NCI-H446 treated with DMSO at 0.1 percent for 48 hours (cell line): ENCODE results near the gene C9orf72.
"Not testable (repeated sequence)": the region's sequence is repeated elsewhere in the genome, so short reads cannot be mapped to it uniquely, and the experiment has no call there.

Experiments
- DNase-seq: peaks from one replicate; lab custom pipeline; 2025; lab: John Stamatoyannopoulos, UW

C9orf72 gene, protein sequence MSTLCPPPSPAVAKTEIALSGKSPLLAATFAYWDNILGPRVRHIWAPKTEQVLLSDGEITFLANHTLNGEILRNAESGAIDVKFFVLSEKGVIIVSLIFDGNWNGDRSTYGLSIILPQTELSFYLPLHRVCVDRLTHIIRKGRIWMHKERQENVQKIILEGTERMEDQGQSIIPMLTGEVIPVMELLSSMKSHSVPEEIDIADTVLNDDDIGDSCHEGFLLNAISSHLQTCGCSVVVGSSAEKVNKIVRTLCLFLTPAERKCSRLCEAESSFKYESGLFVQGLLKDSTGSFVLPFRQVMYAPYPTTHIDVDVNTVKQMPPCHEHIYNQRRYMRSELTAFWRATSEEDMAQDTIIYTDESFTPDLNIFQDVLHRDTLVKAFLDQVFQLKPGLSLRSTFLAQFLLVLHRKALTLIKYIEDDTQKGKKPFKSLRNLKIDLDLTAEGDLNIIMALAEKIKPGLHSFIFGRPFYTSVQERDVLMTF

DNA sequence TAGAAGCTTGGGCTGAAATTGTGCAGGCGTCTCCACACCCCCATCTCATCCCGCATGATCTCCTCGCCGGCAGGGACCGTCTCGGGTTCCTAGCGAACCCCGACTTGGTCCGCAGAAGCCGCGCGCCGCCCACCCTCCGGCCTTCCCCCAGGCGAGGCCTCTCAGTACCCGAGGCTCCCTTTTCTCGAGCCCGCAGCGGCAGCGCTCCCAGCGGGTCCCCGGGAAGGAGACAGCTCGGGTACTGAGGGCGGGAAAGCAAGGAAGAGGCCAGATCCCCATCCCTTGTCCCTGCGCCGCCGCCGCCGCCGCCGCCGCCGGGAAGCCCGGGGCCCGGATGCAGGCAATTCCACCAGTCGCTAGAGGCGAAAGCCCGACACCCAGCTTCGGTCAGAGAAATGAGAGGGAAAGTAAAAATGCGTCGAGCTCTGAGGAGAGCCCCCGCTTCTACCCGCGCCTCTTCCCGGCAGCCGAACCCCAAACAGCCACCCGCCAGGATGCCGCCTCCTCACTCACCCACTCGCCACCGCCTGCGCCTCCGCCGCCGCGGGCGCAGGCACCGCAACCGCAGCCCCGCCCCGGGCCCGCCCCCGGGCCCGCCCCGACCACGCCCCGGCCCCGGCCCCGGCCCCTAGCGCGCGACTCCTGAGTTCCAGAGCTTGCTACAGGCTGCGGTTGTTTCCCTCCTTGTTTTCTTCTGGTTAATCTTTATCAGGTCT is at the start of gene C9orf72:
C9orf72 (minus strand) TSS at position 564 of the 716 bp plus-strand sequence. CDS start 6,361 bp downstream, outside the sequence.
- peak; percentile 46 for DNase-seq

DNA sequence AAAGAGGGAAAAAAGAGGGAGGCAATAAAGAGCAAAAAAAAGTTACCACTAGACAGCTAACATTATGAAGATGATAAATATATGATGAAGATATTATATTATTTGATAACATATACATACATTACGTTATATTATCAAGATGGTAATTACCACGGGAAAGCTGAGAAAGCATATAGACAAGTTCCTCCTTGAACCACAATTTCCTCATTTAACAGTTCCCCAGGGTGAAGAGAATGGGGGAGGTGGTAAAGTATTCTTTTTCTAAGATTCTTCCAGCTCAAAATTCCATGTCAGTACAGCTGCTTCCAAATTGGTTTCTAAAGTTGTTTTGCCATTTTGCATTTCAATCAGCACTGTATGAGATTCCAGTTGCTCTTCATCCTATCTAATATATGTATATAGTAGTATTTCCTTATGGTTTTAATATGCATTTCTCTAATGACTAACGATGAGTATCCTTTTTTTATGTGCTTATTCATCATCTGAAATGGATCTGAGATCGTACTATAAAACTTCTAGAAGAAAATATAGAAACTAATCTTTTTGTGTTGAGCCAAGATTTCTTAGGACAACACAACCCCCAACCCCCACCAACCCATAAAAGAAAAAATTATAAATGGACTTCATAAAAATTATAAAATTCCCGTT is 49.5 kb upstream of the C9orf72 start:
- no peak for DNase-seq

DNA sequence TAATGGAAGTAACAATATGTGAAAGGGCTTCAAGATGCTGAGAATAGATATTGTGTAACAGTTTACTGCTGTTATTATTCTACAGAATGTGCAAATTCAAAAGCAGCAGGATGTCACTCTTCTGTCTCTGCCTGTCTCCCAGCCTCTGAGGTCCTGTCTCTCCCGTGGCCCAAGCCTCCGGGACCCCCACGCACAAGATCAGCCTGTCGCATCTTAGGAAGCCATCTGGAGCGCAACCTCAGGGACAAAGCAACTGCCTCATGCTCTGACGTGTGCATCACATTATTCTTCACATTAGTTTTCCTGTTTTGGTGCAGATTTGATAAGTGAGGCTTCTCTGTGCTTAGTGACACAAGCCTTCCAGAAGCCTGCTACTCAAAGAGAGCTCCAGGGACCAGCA is 46.5 kb upstream of the C9orf72 start:
- DNase-seq = no peak

DNA sequence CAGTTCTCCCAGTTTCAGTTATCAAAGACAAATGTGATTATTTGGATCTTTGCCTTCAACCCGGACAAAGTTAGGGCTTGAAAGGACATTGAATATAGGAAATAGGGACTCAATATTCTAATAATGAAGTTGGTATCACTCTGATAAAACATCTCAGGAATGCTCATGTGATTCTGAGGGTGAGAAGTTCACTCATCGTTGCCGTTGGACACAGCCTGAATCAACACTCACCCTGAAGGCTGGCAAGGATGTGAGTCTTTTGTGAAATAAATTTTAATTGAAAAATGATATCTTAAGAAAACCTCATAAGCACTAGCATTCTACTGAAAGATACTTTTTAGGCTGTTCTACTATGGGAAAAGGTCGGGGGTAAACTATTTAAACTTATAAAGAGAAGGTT is 44.8 kb upstream of the C9orf72 start:
- no peak for DNase-seq

DNA sequence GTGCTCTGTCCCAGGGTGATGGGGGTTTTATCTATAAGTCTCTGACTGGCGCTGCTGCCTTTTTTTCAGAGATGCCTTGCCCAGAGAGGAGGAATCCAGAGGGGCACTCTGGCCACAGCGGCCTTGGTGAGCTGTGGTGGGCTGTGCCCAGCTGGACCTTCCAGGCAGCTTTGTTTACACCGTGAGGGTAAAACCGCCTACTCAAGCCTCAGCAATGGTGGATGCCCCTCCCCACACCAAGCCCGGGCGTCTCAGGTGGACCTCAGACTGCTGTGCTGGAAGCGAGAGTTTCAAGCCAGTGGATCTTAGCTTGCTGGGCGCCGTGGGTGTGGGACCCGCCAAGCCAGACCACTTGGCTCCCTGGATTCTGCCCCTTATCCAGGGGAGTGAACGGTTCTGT is 41.3 kb upstream of the C9orf72 start:
- no peak for DNase-seq

DNA sequence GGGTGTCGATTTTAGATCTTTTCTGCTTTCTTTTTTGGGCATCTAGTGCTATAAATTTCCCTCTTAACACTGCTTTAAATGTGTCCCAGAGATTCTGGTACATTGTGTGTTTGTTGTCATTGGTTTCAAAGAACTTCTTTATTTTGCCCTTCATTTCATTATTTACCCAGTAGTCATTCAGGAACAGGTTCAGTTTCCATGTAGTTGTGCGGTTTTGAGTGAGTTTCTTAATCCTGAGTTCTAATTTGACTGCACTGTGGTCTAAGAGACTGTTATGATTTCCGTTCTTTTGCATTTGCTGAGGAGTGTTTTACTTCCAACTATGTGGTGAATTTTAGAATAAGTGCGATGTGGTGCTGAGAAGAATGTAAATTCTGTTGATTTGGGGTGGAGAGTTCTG is 38.8 kb upstream of the C9orf72 start:
- not testable (repeated sequence) for DNase-seq

DNA sequence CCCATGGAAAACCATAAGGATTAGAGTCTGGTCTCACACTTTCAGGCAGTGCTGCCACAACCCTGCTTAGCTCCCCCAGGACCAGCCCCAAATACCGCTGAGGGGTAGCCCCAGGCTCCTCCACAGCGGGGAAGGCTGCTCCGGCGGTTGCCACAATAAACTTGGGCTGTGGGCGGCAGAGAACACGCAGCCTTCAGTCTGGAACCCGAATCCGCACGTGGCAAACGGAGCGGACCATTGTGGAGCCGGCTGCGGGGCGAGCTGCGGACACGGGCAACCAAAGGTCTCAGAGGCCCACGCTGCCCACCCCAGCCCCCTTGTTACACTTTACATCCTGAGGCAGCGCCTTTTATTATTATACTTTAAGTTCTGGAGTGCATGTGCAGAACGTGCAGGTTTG is 37.3 kb upstream of the C9orf72 start:
- no peak for DNase-seq

DNA sequence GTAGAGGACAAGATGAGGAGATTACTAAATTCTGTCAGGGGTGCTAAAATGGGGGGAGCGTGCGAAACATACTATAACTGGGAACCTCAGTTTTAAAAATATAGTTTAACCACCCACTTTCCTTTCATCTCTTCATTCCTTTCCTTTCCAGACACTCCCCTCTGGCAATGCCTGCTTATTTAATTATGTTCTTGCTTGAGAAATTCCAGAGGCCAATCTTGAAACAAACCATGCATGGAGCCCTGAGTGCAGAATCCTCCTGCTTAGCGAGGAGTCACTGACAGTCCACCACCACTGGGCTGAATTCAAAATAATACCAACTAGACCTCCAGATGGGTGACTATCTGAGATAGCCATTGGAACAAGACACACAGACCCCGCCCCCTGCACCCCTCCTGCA is 29.7 kb upstream of the C9orf72 start:
- DNase-seq = no peak

DNA sequence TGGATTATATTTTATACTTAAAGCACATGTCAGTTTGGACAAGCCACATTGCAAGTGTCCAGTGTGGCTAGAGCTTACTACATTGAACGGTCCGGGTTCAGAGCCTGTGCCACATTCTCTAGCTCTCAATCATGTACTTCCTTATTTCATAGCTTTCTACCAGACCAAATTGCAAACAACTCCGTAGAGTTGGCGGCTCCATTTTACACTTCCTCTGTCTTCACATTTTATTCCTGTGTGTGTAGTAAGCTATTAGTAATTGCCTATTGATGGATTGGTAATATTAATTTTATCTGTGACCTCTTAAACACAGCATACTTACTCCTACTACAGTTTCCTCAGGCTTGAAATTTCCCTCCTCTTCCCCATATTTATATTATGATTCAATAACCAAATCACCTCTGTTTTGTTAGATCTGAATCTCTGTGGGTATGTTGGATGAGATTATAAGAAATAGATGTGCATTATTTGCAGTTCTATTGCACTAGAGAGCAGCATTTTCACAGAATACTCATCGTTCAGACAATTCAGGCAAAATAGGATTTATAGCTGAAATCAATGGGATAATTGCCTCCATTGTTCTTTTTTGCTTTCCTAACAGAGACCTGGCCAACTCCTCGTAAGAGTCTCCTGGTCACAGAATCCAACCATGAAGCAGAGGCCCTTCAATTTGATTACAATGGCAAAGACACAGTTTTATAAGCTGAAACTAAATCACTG is 29.0 kb upstream of the C9orf72 start:
- no peak for DNase-seq

DNA sequence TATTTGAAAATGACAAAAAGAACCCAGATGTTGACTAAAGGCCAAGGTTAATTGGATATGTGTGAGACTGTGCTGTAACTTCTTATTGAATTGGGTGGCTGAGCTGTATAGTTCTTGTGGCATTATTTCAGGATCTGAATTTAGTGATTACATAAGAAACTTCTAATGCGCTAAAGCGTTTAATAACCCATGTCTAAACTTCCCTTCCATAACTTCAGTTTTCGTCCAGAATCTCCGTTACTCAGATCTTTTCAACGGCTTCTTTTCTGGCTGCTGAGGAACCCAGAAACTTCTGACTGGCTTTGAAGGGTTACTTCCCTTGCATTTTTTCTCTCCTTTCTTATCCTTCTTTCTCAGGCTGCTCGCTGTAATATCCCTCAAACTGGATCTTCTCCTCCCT is 28.1 kb upstream of the C9orf72 start:
- no peak for DNase-seq

DNA sequence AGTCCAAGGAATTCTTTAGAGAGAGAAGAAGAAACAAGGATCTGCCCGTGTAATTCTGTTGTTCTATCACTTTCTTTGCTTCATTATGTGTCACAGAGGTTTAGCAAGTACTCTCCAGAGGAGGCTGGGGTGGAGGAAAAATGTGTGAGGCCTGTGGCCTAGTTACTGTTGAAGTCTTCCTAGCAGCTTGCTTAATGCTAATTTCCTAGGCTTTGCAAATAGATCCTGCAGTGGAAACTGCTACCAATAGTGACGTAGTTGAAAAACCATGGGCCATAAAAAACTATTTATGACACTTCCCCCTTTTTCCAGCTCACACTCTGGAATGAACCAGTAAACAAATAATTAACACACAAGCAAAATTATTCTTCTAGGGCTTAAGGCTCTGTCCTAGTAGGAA is 27.0 kb upstream of the C9orf72 start:
- DNase-seq = no peak

DNA sequence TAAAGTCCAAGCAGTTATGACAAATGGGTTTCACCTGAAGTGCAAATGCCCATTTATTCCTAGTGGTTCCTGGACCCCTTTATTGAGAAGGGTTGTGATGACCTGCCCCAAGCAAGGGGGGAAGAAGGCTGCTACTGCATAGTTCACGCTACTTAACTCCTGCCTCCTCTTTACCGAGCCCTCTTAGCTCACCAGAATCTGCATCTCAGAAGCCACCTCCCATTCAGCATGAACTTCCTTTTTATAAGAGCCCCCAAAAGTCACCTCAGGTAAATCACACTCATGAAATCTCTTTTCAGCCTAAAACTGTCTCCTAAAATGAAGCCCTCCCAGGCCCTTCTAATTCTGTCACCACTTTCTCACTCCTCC is 26.6 kb upstream of the C9orf72 start:
- no peak for DNase-seq

DNA sequence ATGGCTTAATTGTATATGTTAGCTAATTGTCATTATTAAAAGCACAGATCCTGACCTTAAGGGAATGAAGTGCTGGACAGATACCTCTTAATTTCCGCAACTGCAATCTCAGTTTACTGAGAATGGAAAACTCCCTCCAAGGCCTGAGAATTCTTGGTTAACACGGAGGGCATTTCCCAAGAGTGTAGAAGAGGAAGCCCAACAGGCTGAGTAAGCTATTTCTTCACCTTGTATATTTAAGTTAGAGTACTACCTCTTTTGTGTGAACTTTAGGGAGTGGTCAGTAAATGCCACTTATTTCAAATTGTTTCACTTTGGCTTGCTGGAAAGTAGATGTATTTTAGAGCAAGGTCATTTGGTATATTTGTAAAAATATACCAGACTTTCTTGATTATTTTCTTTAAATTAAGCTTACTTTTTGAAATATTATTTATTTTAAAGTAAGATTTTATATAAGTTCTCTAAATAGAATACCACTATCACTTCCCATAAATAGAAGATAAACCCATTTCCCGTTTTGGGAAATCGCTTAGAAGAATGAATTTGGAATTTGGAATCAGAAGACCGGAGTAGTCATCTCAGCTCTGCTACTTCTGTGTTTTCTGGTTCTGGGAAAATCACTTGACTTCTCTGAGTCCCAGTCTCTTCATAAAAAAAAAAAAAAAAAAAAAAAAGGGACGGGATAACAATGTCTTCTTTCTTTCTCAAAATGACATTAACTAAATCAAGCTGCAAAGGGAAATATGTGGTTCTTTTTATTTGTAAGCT is 26.0 kb upstream of the C9orf72 start:
- no peak for DNase-seq

DNA sequence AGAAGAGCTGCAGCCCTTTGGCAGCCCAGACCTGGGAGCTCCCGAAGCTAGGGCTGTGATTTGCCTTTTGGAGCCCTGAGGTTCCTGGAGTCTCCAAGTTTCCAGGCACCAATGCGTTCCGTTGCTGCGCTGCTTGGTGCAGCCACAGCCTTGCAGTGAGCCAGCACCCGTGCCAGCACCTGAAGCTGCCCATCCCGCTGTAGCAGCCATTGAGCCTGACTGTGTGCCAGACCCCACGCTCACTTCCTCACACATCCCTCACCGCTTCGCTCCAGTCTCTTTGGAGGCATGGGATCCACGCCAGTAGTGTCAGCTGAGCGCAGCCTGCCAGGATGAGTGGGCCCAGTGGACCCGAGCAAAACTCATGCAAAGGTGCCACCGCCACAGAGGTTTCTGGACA is 22.5 kb upstream of the C9orf72 start:
- no peak for DNase-seq

DNA sequence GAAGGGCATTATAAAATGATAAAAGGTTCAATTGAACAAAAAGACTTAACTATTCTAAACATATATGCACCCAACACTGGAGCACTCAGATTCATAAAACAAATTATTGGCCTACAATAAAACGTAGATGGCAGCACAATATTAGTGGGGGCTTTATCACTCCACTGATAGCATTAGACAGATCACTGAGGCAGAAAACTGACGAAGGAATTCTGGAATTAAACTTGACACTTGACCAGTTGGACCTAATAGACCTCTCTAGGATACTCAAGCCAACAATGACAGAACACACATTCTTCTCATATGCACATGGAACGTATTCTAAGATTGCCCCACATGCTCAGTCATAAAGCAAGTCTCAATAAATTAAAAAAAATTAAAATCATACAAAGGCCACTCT is 18.4 kb upstream of the C9orf72 start:
- DNase-seq = no peak

DNA sequence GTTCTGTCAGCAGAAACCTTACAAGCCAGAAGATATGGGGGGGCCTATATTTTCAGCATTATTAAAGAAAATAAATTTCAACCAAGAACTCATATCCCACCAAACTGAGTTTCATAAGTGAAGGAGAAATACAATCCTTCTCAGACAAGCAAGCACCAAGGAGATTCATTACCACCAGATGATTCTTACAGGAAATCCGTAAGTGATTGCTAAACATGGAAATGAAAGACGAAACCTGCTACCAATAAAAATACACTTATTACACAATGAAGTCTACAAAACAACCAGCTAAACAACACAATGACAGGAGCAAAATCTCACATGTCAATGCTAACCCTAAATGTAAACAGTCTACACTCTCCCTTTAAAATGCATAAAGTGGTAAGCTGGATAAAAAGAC is 17.8 kb upstream of the C9orf72 start:
- DNase-seq = no peak

DNA sequence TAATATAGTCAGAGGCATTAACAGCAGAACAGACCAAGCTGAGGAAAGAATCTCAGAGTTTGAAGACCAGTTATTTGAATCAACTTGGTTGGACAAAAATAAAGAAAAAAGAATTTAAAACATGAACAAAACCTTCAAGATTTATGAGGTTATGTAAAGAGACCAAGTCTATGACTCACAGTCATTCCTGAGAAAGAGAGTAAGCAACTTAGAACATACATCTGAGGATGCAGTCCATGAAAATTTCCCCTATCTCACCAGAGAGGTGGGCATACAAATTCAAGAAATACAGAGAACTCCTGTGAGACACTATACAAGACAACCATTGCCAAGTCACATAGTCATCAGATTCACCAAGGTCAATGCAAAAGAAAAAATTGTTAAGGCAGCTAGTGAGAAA is 17.4 kb upstream of the C9orf72 start:
- no peak for DNase-seq

DNA sequence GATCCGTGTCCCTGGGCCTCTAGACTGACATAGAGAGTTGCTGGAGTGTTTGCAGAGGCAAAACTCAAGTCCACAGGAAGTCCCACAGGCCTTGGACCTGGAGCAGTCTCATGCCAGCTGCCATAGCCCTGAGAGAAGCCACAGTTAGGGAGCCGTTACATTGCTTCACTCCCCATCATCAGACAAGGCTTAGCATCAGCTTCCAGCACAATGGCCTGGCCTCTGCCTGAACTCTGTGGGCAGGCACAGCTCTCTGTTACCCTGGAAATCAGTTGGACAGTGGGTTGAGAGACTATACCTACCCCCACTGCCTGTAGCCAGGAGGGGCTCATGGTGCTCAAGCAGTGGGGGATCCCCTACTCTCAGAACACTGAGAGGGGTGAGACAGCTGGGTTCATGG is 16.2 kb upstream of the C9orf72 start:
- no peak for DNase-seq

DNA sequence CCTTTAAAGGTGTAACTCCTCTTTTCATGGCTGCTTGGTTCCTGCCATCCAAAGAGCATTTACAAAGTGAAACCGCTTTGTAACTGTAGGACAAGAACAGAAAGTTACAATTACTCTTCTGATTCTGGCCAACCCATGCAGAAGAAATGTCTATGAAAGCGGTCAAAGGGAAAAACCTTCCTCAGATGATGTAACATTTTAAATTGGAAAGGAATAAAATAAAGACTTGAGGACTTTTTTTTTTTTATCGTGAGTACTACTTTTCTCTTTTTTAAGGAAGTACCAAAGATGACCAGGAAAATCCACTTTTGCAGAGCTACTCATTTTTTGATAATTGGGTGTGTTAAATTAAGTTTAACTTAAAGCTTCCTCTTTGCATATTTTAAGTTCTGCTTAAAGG is 13.0 kb upstream of the C9orf72 start:
- DNase-seq = no peak

DNA sequence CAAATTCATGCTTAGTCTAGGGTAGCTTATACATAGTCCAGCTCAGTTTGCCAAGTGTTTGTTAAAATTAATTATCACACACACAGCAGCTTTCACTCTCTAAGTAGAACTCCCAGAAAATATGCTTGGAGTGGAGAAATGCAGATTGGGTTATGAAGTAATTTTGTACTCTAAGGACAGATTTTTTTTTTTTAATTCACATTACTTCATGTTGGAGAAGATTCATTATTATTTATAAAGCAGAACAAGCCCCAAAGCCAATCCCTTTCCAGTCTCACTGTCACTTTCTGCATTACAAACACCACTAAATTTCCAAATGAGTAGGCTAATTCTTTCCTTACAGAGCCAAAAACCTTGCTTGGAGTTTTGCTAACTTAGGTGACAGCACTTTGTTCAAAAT is 11.7 kb upstream of the C9orf72 start:
- DNase-seq = no peak

DNA sequence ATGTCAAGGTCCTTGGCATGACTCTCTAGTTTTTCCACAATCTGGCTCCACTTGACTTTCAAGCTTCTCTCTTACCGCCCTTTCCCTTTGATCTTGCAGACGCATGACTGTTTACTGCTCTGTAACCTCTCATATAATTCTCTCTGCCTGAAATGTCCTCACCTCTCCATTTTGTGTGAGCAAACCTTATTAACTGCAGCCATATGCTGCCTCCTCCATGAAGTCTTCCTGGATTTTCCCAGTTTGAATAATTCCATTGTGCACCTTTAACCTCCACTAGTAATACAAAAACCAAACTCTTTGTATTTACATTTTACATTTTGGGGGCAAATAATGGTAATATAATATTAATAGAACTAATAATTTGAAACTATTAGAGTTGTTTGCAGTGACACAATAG is 9.5 kb upstream of the C9orf72 start:
- DNase-seq = no peak

DNA sequence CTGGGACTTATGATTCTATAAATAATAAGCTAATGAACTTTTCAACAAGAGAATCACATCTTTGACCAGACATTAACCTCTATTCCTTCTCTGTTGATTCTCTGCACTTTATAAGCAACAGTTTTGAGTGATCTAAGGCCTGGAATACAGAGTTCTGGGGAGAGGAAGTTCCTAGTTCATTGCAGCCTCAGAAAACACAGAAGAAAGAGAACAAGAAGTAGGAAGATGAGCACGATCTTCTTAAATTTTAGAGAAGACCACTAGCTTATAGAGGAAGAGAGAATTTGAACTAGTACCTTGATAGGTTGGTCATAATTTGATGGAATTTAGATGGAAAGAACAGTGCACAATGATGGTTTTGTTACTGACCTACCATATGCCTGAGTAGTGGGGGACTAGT is 8.5 kb upstream of the C9orf72 start:
- no peak for DNase-seq
